SU-DHL-6 (cell line): Measurements from ENCODE around the gene ZMYM5.

Source experiments
- EZH2phosphoT487 ChIP-seq: fragments of 200-600 bp; sonication (generic), shearing (Covaris generic); conservative IDR thresholded peaks from 2 replicates; pipeline ENCODE4 v1.6.1; 2018; ENCODE audit warnings: mild to moderate bottlenecking, antibody characterized with exemption, low read length, moderate library complexity, mixed read lengths
- TF ChIP-seq, protein P1 (sequence below): fragments of 200-600 bp; sonication (generic); IDR thresholded peaks from one replicate; pipeline ENCODE4 v1.5.1; 2017; ENCODE audit warnings: antibody characterized with exemption, mild to moderate bottlenecking, low read length, moderate library complexity; ENCODE audit not compliant: insufficient read depth, poor library complexity, severe bottlenecking

DNA sequence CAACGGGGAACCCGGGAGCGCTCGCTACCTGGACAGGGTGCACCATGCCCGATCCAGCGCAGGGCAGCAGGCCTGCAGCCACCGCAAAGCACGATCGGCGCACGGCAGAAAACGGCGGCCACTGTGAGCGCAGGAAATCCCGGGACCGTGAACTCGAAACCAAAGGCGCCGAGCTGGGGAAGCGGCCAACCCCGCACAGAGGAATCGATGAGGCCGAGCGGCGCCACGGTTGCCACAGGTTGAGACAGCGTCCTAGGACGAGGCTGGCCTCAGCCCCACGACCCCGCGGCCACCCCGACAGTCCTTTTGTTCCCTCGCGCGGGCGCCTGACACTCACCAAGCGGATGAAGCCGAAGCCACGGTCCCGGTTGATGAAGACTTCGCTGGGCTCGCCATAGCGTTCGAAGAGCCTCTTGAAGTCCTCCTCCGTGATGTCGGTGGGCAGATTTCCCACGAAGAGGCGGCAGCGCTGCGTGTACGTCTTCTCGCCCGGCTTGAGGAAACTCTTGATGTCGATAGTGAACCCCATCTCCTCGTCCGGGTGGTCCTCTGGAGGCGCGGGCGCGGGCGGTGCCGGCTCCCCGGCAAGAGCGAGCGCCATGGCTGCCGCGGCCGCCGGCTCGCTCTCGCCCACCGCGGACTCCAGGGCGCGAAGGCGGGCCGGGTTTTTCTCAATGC is 81.3 kb downstream of the ZMYM5 start:
- TF ChIP-seq, protein P1, sequence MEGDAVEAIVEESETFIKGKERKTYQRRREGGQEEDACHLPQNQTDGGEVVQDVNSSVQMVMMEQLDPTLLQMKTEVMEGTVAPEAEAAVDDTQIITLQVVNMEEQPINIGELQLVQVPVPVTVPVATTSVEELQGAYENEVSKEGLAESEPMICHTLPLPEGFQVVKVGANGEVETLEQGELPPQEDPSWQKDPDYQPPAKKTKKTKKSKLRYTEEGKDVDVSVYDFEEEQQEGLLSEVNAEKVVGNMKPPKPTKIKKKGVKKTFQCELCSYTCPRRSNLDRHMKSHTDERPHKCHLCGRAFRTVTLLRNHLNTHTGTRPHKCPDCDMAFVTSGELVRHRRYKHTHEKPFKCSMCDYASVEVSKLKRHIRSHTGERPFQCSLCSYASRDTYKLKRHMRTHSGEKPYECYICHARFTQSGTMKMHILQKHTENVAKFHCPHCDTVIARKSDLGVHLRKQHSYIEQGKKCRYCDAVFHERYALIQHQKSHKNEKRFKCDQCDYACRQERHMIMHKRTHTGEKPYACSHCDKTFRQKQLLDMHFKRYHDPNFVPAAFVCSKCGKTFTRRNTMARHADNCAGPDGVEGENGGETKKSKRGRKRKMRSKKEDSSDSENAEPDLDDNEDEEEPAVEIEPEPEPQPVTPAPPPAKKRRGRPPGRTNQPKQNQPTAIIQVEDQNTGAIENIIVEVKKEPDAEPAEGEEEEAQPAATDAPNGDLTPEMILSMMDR, result no peak
- no peak for TF ChIP-seq EZH2phosphoT487
